Kidney (tissue), 14 donors: ENCODE results near the gene CARD11. TPM values are rescaled to one million over a fixed set of nuclear protein-coding genes. Genes with fewer than 3 reads are reported as not detected.

ENCODE experiments used
- DNase-seq, 5 donors: peaks; one replicate each; pipeline ENCODE4 v3.0.0-alpha.2; 2013 to 2020
- FAIRE-seq: peaks from 2 replicates; lab custom pipeline; 2012; peaks lifted over from hg19 to GRCh38; lab: Jason Lieb, UNC
- H3K27ac ChIP-seq, 2 donors: one replicate each; pipeline ENCODE4 v1.7.0; 2013; ENCODE audit warnings: low read depth in 2 of 2, low read length in 2 of 2, inconsistent platforms in 1 of 2
- H3K27me3 ChIP-seq: one replicate; pipeline ENCODE4 v1.7.1; 2013; ENCODE audit warnings: low read length, inconsistent platforms; ENCODE audit not compliant: control insufficient read depth, insufficient read depth
- H3K36me3 ChIP-seq, 3 donors: one replicate each; pipeline versions ENCODE4 v1.7.0 to v1.7.1; 2013; ENCODE audit warnings: low read length in 3 of 3, control low read depth in 1 of 3, inconsistent platforms in 1 of 3; ENCODE audit not compliant: insufficient read depth in 3 of 3, control insufficient read depth in 2 of 3
- H3K4me1 ChIP-seq, 3 donors: one replicate each; pipeline versions ENCODE4 v1.7.0 to v1.7.1; 2013; ENCODE audit warnings: low read length in 3 of 3, inconsistent platforms in 1 of 3, low read depth in 1 of 3; ENCODE audit not compliant: control insufficient read depth in 2 of 3, insufficient read depth in 2 of 3
- H3K4me3 ChIP-seq, 3 donors: one replicate each; pipeline versions ENCODE4 v1.7.0 to v1.8.1; 2013; ENCODE audit warnings: low read length in 3 of 3, control low read depth in 1 of 3, inconsistent platforms in 1 of 3
- H3K9ac ChIP-seq, 3 donors: one replicate each; pipeline versions ENCODE4 v1.7.0 to v1.7.1; 2013; ENCODE audit warnings: low read length in 3 of 3, control low read depth in 1 of 3, inconsistent platforms in 1 of 3
- H3K9me3 ChIP-seq, 3 donors: one replicate each; pipeline versions ENCODE4 v1.7.0 to v1.7.1; 2013; ENCODE audit warnings: low read length in 3 of 3, control low read depth in 1 of 3, inconsistent platforms in 1 of 3; ENCODE audit not compliant: control insufficient read depth in 2 of 3, insufficient read depth in 1 of 3
- CTCF ChIP-seq: IDR thresholded peaks from 3 replicates; pipeline ENCODE4 v1.5.1; 2012; ENCODE audit warnings: mild to moderate bottlenecking, moderate library complexity, borderline replicate concordance; ENCODE audit not compliant: insufficient read depth; ENCODE audit errors: extremely low read depth
- intact Hi-C: fragments of 100-400 bp; cut with DNase I; formaldehyde crosslinking; loops from one replicate; pipeline ENCODE4 v1.11.1; 2022
- polyA plus RNA-seq: library from polyadenylated mRNA; stranded (reverse); fragments of 350-450 nt; fragmentation: Illumina TruSeq; extraction: RNeasy Lipid Tissue Mini Kit (QIAGEN cat#74804); gene quantifications from one replicate; pipeline ENCODE4 v1.2.3, GENCODE V29; 2014; ENCODE audit warnings: low read depth, low replicate concordance; ENCODE audit not compliant: insufficient read depth
- total RNA-seq: library from RNA; stranded (reverse); fragmentation: NEBNext Ultra II Directional; extraction: Animal tissue kit (Norgen Biotek cat#: 25700); gene quantifications from one replicate; pipeline ENCODE4 v1.2.1, GENCODE V29; 2021
- donor health status: control.
- donor health status: control.
- donor health status: control.
- donor health status: control.
- donor health status: control.
- donor health status: DM: yes; HTN: yes; CAD: no.
- donor health status: Normal renal cell carcinoma (clear cell type).

CARD11 gene
- total and polyA plus RNA-seq, 2 donors from 2014 or later: 0.22 to 9.6 TPM

GRCh38 chr7:2861509-2861908, 182.2 kb downstream of the CARD11 start:
- Histone ChIP-seq H3K27ac (no peak overlapping the region), H3K36me3 (no peaks in the 10 kb centered on the region), H3K4me3 (no peak overlapping the region), H3K27me3 (no peaks in the 10 kb centered on the region), H3K9me3 (no peaks in the 10 kb centered on the region), H3K9ac (no peak overlapping the region), H3K4me1 (peaks cover 0 to 12% (median 0%) of the 10 kb centered on the region in 3 donors)
- FAIRE-seq (no peak), DNase-seq (no peak)
- intact Hi-C loops: no loop called here
- TF ChIP-seq CTCF: no peak

DNA sequence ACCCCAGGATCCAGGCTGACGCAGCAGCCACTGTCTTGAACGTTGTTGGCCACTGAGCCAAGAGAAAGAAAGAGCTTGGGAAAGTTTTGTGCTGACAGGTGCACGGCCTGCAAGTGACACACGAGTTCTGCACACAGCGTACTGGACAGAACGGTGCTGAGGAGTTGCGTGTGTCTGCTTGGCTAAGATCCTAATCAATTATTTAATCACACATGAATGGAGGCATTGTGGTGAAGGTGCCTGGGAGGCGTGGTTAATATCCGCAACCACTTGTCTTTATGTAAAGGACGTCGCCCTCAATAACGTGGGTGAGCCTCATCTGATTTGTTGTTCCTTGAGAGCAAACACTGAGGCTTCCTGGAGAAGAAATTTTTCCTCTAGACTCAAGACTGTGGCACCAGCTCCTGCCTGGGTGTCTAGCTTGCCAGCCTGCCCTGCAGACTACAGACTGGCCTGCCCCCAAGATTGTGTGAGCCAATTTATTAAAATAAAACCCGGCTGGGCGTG, 183.0 kb downstream of the CARD11 start:
- no peak overlapping the region for H3K27ac ChIP-seq
- no peaks in the 10 kb centered on the region for H3K27me3 ChIP-seq
- H3K9me3 ChIP-seq: no peaks in the 10 kb centered on the region
- H3K4me3 ChIP-seq: no peak overlapping the region
- DNase-seq (peak in 1 of 5 donors; percentile 43), FAIRE-seq (no peak)
- no peak overlapping the region for H3K9ac ChIP-seq
- intact Hi-C loops: no loop called here
- H3K4me1 ChIP-seq: peaks cover 0 to 12% (median 0%) of the 10 kb centered on the region in 3 donors
- no peak for TF ChIP-seq CTCF
- no peaks in the 10 kb centered on the region for H3K36me3 ChIP-seq

- H3K27ac ChIP-seq: no peak overlapping the region
Measured at GRCh38 chr7:2859952-2860351, 183.7 kb downstream of the CARD11 start.

More at GRCh38 chr7:2859952-2860351, 183.7 kb downstream of the CARD11 start:
- no peak for FAIRE-seq
- Histone ChIP-seq H3K4me1 (peaks cover 0 to 12% (median 0%) of the 10 kb centered on the region in 3 donors), H3K4me3 (no peak overlapping the region), H3K9ac (no peak overlapping the region), H3K9me3 (no peaks in the 10 kb centered on the region), H3K27me3 (no peaks in the 10 kb centered on the region), H3K36me3 (no peaks in the 10 kb centered on the region)
- DNase-seq: peak in 1 of 5 donors; percentile 12
- no peak for TF ChIP-seq CTCF
- intact Hi-C loops: no loop called here
